T-helper 1 cell treated with Interleukin-12 subunit alpha and Interleukin-12 subunit beta and Interleukin-4 antibody, amounts not matched to agents 30 ng/mL and 1 ng/mL, for 36 hours (primary cell): ENCODE measurements around the gene MTCP1. TPM values are rescaled to one million over a fixed set of nuclear protein-coding genes. Genes with fewer than 3 reads are reported as not detected.

Experiments
- intact Hi-C: fragments of 100-400 bp; cut with micrococcal nuclease; formaldehyde crosslinking; loops from one replicate; pipeline ENCODE4 v1.15.1; 2024
- total RNA-seq: library from RNA; stranded (reverse); gene quantifications from 2 replicates; pipeline ENCODE4 v1.2.3, GENCODE V29; 2022

MTCP1 gene
- total RNA-seq, 1 donor from 2014 or later, result 20.3 TPM

DNA sequence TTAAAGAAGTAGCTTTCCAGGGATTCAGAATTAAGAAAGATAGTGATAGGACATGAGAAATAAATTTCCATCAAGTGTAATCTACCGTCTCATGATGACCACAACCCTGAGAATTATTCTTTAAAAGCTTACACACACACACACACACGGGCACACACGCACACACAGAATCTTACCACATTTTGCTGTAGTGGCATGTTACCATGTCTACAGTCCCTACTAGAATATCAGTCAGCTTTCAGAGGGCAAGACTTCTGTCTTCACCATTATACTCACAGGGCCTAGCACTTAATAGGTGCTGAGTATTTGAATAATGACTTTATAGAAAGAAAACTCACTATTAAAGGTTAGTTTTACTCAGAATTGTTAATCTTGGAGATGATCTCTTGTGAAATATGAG is 15.4 kb downstream of the MTCP1 start:
- intact Hi-C loops, result no loop called here

DNA sequence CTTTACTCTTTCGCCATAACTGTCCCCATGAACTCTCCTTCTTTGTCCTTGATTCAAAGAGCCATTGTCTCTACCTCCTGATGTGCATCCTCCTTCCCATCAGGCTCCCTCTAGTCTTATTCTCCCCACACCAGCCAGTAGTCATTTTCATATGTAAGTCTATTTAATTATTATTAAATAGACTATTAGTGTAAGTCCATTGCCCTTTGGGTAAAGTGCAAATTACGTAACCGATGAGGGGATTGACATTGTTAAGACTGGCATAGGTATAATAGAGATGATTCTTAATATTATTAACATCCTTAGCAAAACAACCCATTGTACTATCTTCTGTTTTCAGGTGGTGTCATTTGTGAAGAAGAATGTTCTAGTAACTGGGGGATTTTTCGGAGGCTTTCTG is 16.7 kb downstream of the MTCP1 start:
- intact Hi-C loops, result no loop called here

DNA sequence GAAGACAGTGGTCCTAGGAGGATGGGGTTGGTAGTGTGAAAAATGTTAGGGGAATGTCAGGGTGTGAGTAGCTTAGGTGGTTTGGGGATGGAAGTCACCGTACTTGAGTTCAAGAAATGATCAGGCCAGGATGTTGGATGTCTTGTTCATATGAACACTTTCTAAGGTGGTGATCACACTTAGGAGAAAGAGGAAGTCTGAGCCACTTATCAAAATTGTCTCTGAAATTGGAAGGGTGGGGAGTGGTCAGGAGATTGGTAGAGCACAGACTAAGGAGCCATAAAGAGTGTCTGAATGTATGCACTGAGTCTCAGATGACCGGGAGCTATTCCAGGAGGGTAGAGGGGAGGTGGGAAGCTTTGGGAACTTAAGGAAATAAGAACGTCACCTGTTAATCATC is 17.3 kb downstream of the MTCP1 start:
- intact Hi-C loops, result no loop called here

- intact Hi-C loops, result no loop called here
These were observed 18.0 kb downstream of the MTCP1 start for GRCh38 chrX:155052738-155053498.

DNA sequence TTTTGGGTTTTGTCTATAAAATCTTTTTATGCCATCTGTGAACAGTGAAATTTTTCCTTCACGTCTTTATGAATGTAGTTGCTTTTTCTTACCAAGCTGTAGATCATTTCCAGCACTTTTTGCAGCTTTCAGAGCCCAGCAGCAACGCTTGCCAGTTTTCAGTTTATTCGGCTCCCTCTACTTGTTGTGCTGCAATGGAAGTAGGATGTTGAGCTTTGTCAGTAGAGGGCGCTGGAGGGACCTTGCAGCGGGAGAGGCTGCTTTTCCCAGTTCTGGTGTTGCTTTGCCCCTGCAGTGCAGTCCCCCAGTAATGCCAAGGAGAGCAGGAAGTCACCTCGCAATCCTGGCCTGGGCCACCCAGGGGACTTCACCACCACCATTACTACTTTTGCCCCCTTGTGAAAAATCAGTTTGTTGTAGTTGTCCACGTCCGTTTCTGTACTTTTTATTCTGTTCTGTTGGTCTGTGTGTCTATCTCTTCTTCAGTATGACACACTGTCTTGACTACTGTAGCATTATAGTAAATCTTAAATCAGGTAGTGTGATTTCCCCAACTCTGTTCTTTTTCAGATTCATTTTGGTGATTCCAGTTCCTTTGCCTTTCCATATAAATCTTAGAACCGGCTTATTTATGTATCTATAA is 21.8 kb downstream of the MTCP1 start:
- intact Hi-C loops, result loop anchor here (2.0 kb wide), 1 partner anchor 68 kb away; no protein-coding TSS in a partner anchor

- intact Hi-C loops, result no loop called here
These were observed 24.0 kb downstream of the MTCP1 start for GRCh38 chrX:155046811-155047528.

GRCh38 chrX:155046129-155046810 is 24.7 kb downstream of the MTCP1 start:
- intact Hi-C loops, result no loop called here

DNA sequence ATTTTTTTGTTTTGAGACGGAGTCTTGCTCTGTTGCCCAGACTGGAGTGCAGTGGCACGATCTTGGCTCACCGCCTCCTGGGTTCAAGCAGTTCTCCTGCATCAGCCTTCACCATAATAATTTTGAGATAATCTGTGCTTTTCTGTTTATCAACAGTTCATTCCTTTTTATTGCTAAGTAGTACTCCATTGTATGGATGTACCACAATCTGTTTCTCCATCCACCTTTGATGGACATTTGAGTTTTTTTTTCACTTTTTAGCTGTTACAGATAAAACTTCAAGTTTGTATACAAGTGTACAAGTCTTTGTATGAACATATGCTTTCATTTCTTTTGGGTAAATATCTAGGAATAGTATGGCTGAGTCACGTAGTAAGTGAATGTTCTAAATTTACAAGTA is 35.2 kb downstream of the MTCP1 start:
- intact Hi-C loops, result no loop called here

DNA sequence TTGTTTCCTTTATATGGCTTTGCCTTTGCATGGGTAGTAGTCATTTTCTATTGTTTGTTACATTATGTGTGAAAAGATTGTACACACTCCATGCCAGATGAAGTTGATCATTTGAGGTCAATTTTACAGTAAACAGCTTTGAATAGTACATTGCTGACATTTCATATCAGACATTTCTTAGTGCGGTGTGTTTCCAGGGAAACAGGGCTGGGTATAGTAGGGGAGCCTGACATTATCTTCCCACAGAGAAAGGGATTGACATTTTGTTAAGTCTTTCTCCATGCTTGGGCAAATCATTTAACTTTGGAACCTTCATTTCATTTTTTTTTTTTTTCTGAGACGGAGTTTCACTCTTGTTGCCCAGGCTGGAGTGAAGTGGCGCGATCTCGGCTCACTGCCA is 39.3 kb downstream of the MTCP1 start:
- intact Hi-C loops, result no loop called here

GRCh38 chrX:155028877-155029291 is 42.1 kb downstream of the MTCP1 start:
- intact Hi-C loops, result no loop called here

- intact Hi-C loops, result no loop called here
These were observed 42.8 kb downstream of the MTCP1 start for GRCh38 chrX:155028129-155028528.

- intact Hi-C loops, result loop anchor here (1.0 kb wide), 5 partner anchors 30 to 854 kb away; partner anchors contain the start of genes BRCC3, CMC4, MTCP1 and SPRY3
These were observed 43.3 kb downstream of the MTCP1 start for GRCh38 chrX:155027509-155028066.

GRCh38 chrX:155026727-155027508 is 44.0 kb downstream of the MTCP1 start, which contains the start of gene FUNDC2:
Gene FUNDC2 (plus strand): TSS chrX:155026844. CDS start chrX:155026939, 95 bp downstream.
- intact Hi-C loops, result loop anchor here (1.0 kb wide), 6 partner anchors 30 to 854 kb away; partner anchors contain the start of genes BRCC3, CMC4, MTCP1 and SPRY3

- intact Hi-C loops, result loop anchor here (1.0 kb wide), 1 partner anchor 190 kb away; the partner anchor contains the start of gene VBP1
These were observed 44.6 kb downstream of the MTCP1 start for GRCh38 chrX:155026420-155026726.

DNA sequence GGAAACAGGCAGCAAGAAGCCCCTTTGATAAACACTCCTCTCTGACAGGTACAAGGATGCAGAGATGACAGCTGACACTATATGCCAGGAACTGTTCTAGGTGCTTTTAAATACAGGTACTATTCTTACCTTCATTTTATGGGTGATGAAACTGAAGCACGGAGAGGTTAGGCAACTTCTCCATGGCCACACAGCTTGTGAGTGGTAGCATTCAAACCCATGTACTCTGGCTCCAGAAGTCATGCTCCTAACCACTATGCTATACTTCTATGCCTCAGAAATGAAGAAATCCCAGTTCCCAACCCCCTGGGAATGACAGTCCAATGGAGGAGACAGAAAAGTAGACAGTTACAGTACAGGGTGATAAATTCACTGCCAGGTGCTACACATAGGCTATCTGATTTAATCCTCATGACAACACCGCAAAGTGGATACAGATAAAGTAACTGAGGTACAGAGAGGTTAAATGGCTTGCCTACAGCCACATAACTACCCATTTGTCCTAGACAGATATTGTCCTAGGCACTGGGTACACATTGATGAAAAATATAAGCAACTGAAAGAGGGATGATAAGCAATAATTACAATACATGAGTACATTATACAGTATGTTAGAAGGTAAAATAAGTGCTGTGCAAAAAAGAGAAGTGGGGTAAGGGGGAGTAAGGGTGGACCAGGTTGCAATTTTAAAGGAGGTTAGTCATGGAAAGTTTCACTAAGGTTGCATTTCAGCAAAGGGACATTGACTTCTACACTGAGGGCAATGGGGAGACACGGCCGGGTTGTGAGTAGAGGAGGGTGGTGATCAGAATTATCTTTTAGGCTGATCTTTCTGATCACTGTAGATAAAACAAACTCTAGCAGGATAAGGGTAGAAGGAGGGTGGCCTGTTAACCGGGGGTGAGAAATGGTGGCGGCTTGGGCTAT is 46.8 kb downstream of the MTCP1 start:
- intact Hi-C loops, result no loop called here

- intact Hi-C loops, result no loop called here
These were observed 48.4 kb downstream of the MTCP1 start, which contains the start of gene F8 for GRCh38 chrX:155022585-155022984. Gene F8 (minus strand): TSS chrX:155022723. CDS start chrX:155022552, 171 bp downstream.

DNA sequence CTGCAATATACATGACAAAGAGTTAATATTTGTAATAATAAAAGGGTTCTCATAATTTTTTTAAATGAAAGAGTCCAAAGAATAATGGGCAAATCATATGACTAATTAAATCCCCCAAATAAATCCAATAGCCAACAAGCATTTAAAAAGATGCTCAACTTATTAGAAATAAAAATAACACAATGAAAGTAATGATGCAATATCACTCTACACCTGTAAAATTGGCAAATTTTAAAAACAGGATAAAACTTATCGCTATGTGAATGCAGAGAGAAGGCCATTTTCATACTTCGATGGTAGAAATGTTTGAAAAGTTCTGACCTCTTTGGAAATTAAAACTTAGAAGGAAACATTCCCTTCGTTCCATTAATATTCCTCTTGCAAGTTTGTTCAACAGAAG is 50.3 kb downstream of the MTCP1 start:
- intact Hi-C loops, result no loop called here
